NB4 (cell line): ENCODE results near the gene GPATCH8.

Experiments
- CTCF ChIP-seq: IDR thresholded peaks from one replicate; pipeline ENCODE4 v1.5.1; 2012; ENCODE audit warnings: low read depth, low read length
- MYC ChIP-seq: IDR thresholded peaks from 2 replicates; pipeline ENCODE4 v1.6.1; 2011; ENCODE audit warnings: low read depth, low read length

- TF ChIP-seq MYC (no peak), CTCF (no peak)
Observed at GRCh38 chr17:44383861-44384260, 119.3 kb downstream of the GPATCH8 start.
